Measurements from ENCODE around the gene HTR6. TPM values are rescaled to one million over a fixed set of nuclear protein-coding genes. Genes with fewer than 3 reads are reported as not detected.
"Not testable (repeated sequence)": the region's sequence is repeated elsewhere in the genome, so short reads cannot be mapped to it uniquely, and the experiment has no call there.

Gene HTR6
- total RNA-seq, 2 experiments from 2014 or later, result not detected

DNA sequence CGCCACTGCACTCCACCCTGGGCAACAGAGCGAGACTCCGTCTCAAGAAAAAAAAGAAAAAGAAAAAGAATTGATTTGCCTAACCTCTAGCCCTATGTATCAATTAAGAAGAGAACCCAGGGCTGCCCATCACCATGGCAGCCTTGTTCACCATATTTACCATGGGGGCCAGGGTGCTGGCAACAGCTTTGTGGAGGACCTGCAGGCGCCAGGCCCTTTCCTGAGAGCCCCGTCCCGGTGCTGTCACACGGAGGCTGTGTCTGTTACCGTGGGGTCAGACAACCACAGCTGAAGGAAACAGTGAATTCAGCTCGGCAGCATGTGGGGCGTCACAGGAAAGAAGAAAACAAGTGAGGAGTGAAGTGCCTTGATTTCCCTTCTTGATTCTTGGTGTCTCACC, 27.1 kb upstream of the HTR6 start:
- BruUV-seq (replicated peaks), result no TSS peak
- ChIA-PET CTCF (ENCODE audit: unreplicated experiment) (no interaction called here), POLR2A (no interaction called here)
- Histone ChIP-seq H3K27ac (ENCODE audit: low read depth, low read length, poor library complexity, severe bottlenecking) (no peak overlapping the region), H3K36me3 (ENCODE audit: insufficient read depth, low read length) (no peaks in the 10 kb centered on the region), H2AFZ (ENCODE audit: low read length) (no peak overlapping the region), H3K9me3 (ENCODE audit: low read length) (no peaks in the 10 kb centered on the region), H3K79me2 (ENCODE audit: insufficient read depth, low read depth, low read length) (no peaks in the 10 kb centered on the region), H3K4me2 (ENCODE audit: low read length) (no peak overlapping the region), H3K4me3 (ENCODE audit: low read depth, low read length, poor library complexity, severe bottlenecking) (no peak overlapping the region), H4K20me1 (ENCODE audit: insufficient read depth, low read length) (no peaks in the 10 kb centered on the region), H3K4me1 (ENCODE audit: insufficient read depth, low read length, poor library complexity, severe bottlenecking) (no peaks in the 10 kb centered on the region), H3K9me2 (ENCODE audit: insufficient read depth, low read length) (no peaks in the 10 kb centered on the region)
- DNase-seq (ENCODE audit: low spot score), result no peak
- TF ChIP-seq EZH2phosphoT487 (IDR thresholded peaks at IDR 0.05; ENCODE audit: borderline replicate concordance, low read depth, low read length), result no peak
- TF ChIP-seq, protein P1, sequence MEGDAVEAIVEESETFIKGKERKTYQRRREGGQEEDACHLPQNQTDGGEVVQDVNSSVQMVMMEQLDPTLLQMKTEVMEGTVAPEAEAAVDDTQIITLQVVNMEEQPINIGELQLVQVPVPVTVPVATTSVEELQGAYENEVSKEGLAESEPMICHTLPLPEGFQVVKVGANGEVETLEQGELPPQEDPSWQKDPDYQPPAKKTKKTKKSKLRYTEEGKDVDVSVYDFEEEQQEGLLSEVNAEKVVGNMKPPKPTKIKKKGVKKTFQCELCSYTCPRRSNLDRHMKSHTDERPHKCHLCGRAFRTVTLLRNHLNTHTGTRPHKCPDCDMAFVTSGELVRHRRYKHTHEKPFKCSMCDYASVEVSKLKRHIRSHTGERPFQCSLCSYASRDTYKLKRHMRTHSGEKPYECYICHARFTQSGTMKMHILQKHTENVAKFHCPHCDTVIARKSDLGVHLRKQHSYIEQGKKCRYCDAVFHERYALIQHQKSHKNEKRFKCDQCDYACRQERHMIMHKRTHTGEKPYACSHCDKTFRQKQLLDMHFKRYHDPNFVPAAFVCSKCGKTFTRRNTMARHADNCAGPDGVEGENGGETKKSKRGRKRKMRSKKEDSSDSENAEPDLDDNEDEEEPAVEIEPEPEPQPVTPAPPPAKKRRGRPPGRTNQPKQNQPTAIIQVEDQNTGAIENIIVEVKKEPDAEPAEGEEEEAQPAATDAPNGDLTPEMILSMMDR (conservative IDR thresholded peaks at IDR 0.05; ENCODE audit: low read length), result no peak
- intact Hi-C loops (cut with micrococcal nuclease; ENCODE audit: unreplicated experiment), result no loop called here

DNA sequence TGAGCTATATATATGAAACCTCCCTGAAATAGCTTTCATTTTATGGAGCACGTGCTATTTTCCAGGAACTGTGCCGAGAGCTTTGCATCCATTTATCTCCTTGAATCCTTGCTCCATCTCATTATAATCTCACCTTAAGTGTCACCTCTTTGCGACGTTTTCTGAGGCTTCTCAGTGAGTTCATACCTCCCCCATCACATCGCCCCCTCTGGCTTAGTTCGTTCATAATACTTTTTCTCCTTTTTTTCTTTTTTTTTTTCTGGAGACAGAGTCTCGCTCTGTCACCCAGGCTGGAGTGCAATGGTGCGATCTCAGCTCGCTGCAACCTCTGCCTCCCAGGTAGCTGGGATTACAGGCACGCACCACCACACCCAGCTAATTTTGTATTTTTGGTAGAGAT, 25.4 kb upstream of the HTR6 start:
- H3K4me2 ChIP-seq (ENCODE audit: low read length); H3K27ac ChIP-seq (ENCODE audit: low read depth, low read length, poor library complexity, severe bottlenecking); H4K20me1 ChIP-seq (ENCODE audit: insufficient read depth, low read length); DNase-seq (ENCODE audit: low spot score); BruUV-seq (replicated peaks); H3K4me1 ChIP-seq (ENCODE audit: insufficient read depth, low read length, poor library complexity, severe bottlenecking); intact Hi-C loops (cut with micrococcal nuclease; ENCODE audit: unreplicated experiment); H3K4me3 ChIP-seq (ENCODE audit: low read depth, low read length, poor library complexity, severe bottlenecking); H3K79me2 ChIP-seq (ENCODE audit: insufficient read depth, low read depth, low read length); H3K36me3 ChIP-seq (ENCODE audit: insufficient read depth, low read length); H3K9me2 ChIP-seq (ENCODE audit: insufficient read depth, low read length); H3K9me3 ChIP-seq (ENCODE audit: low read length); H2AFZ ChIP-seq (ENCODE audit: low read length): not testable (repeated sequence)
- TF ChIP-seq, protein P1 (conservative IDR thresholded peaks at IDR 0.05; ENCODE audit: low read length), result 0 out of 2 replicates have a peak, but pooled peaks have one; percentile 20
- ChIA-PET CTCF (ENCODE audit: unreplicated experiment) (interaction anchor here (1.4 kb wide), 1 partner anchor 51 kb away, joined by 3 read pairs; no protein-coding TSS in a partner anchor), POLR2A (interaction anchor here (0.6 kb wide), 1 partner anchor 8 kb away, joined by 3 read pairs; no protein-coding TSS in a partner anchor)

DNA sequence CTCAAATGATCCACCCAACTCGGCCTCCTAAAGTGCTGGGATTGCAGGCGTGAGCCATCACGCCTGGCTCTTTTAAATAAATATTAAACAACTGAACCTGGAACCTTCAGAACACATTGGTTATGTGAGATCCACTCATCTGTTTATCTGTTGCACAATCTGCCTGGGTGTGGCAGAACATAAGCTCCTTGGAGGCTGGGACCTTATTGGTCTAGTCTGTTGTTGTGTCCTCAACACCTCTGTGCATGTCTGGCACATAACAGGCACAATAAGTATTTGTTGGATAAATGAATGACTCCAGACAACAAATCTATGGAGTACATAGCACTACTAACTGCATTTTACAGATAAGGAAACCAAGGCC, 24.7 kb upstream of the HTR6 start:
- no peak for TF ChIP-seq EZH2phosphoT487 (IDR thresholded peaks at IDR 0.05; ENCODE audit: borderline replicate concordance, low read depth, low read length)
- TF ChIP-seq, protein P1 (conservative IDR thresholded peaks at IDR 0.05; ENCODE audit: low read length), result no peak
- Histone ChIP-seq H3K9me2 (ENCODE audit: insufficient read depth, low read length) (no peaks in the 10 kb centered on the region), H4K20me1 (ENCODE audit: insufficient read depth, low read length) (no peaks in the 10 kb centered on the region), H3K4me2 (ENCODE audit: low read length) (no peak overlapping the region), H3K4me1 (ENCODE audit: insufficient read depth, low read length, poor library complexity, severe bottlenecking) (no peaks in the 10 kb centered on the region), H3K36me3 (ENCODE audit: insufficient read depth, low read length) (no peaks in the 10 kb centered on the region), H3K27ac (ENCODE audit: low read depth, low read length, poor library complexity, severe bottlenecking) (no peak overlapping the region), H3K79me2 (ENCODE audit: insufficient read depth, low read depth, low read length) (no peaks in the 10 kb centered on the region), H3K4me3 (ENCODE audit: low read depth, low read length, poor library complexity, severe bottlenecking) (no peak overlapping the region), H2AFZ (ENCODE audit: low read length) (no peak overlapping the region), H3K9me3 (ENCODE audit: low read length) (no peaks in the 10 kb centered on the region)
- DNase-seq (ENCODE audit: low spot score), result no peak
- ChIA-PET CTCF (ENCODE audit: unreplicated experiment) (no interaction called here), POLR2A (no interaction called here)
- intact Hi-C loops (cut with micrococcal nuclease; ENCODE audit: unreplicated experiment), result no loop called here
- BruUV-seq (replicated peaks), result no TSS peak

All from OCI-LY7 (cell line).